GM10847 (cell line): Measurements from ENCODE around the gene FJX1.

Experiments used
- POLR2A ChIP-seq: IDR thresholded peaks from 2 replicates; pipeline ENCODE4 v1.6.1; 2011; ENCODE audit not compliant: insufficient read length; ENCODE audit errors: extremely low read depth

The FJX1 gene

GRCh38 chr11:35641171-35641897, 23.1 kb downstream of the FJX1 start:
- no peak for TF ChIP-seq POLR2A

- TF ChIP-seq POLR2A = no peak
These were observed 23.7 kb downstream of the FJX1 start for GRCh38 chr11:35641964-35642363.

GRCh38 chr11:35647421-35648093, 29.3 kb downstream of the FJX1 start:
- TF ChIP-seq POLR2A = no peak

- no peak for TF ChIP-seq POLR2A
These were observed 31.7 kb downstream of the FJX1 start for GRCh38 chr11:35650006-35650405.

- no peak for TF ChIP-seq POLR2A
These were observed 32.2 kb downstream of the FJX1 start for GRCh38 chr11:35650467-35650866.

GRCh38 chr11:35651263-35651662, 33.0 kb downstream of the FJX1 start:
- no peak for TF ChIP-seq POLR2A

GRCh38 chr11:35654711-35655110, 36.5 kb downstream of the FJX1 start:
- TF ChIP-seq POLR2A = no peak

- no peak for TF ChIP-seq POLR2A
These were observed 37.0 kb downstream of the FJX1 start for GRCh38 chr11:35655254-35655653.

- TF ChIP-seq POLR2A = no peak
These were observed 37.6 kb downstream of the FJX1 start for GRCh38 chr11:35655856-35656255.

- TF ChIP-seq POLR2A = no peak
These were observed 40.0 kb downstream of the FJX1 start for GRCh38 chr11:35658020-35658948.

- TF ChIP-seq POLR2A = no peak
These were observed 43.3 kb downstream of the FJX1 start for GRCh38 chr11:35661534-35661933.

GRCh38 chr11:35662061-35662648, 43.9 kb downstream of the FJX1 start:
- no peak for TF ChIP-seq POLR2A

GRCh38 chr11:35662649-35663407, 44.6 kb downstream of the FJX1 start, which contains the start of gene TRIM44:
TRIM44 (plus strand) TSS chr11:35662775; CDS start chr11:35663112, 337 bp downstream.
- TF ChIP-seq POLR2A = peak; percentile 42

- TF ChIP-seq POLR2A = no peak
These were observed 45.1 kb downstream of the FJX1 start for GRCh38 chr11:35663408-35663702.
